Right lobe of liver (tissue), 6 donors: ENCODE results near the gene RGSL1. TPM values are rescaled to one million over a fixed set of nuclear protein-coding genes. Genes with fewer than 3 reads are reported as not detected.

ENCODE experiments used
- ATAC-seq, 4 donors: fragments of 200-7000 bp; cut with Tn5 transposase; one replicate each; pipeline ENCODE4 v1.9.1; 2020; ENCODE audit warnings: mild to moderate bottlenecking in 4 of 4, moderate library complexity in 4 of 4
- DNase-seq, 3 donors: peaks; one replicate each; pipeline ENCODE4 v3.0.0-alpha.2; 2020
- H3K27ac ChIP-seq, 3 donors: fragments of 200-600 bp; one replicate each; pipeline ENCODE4 v1.8.0; 2022
- H3K27me3 ChIP-seq, 2 donors: fragments of 200-600 bp; one replicate each; pipeline ENCODE4 v1.8.0; 2022
- H3K36me3 ChIP-seq, 4 donors: fragments of 200-600 bp; sonication (generic) in 1 of 4; one replicate each; pipeline versions ENCODE4 v1.5.1 to v1.8.0; 2017 to 2022; ENCODE audit warnings: control low read depth in 1 of 4
- H3K4me1 ChIP-seq, 4 donors: fragments of 200-600 bp; sonication (generic) in 1 of 4; one replicate each; pipeline versions ENCODE4 v1.5.1 to v1.8.0; 2017 to 2022; ENCODE audit warnings: control low read depth in 1 of 4
- H3K4me3 ChIP-seq, 3 donors: fragments of 200-600 bp; one replicate each; pipeline ENCODE4 v1.8.0; 2022
- H3K9me3 ChIP-seq, 4 donors: fragments of 200-600 bp; sonication (generic) in 1 of 4; one replicate each; pipeline versions ENCODE4 v1.5.1 to v1.8.0; 2017 to 2022; ENCODE audit warnings: control low read depth in 1 of 4
- CTCF ChIP-seq, 4 donors: fragments of 200-600 bp in 3 of 4; fragments of 450-650 bp in 1 of 4; IDR thresholded peaks; one replicate each; pipeline versions ENCODE4 v1.5.1 to v1.8.0; 2016 to 2022; ENCODE audit warnings: antibody characterized with exemption in 4 of 4, mild to moderate bottlenecking in 2 of 4
- POLR2A ChIP-seq: fragments of 450-650 bp; IDR thresholded peaks from one replicate; pipeline ENCODE4 v1.6.1; 2017; ENCODE audit warnings: antibody characterized with exemption, mild to moderate bottlenecking
- whole genome bisulfite sequencing: methylation state at CpG from one replicate; pipeline ENCODE4 v1.1.6; 2018; ENCODE audit warnings: low coverage, low lambda C conversion rate; ENCODE audit not compliant: insufficient coverage; ENCODE audit errors: missing lambda C conversion rate; 5-methylcytosine and 5-hydroxymethylcytosine counted together
- intact Hi-C, 2 donors: fragments of 100-400 bp; cut with DNase I; formaldehyde crosslinking; loops; one replicate each; pipeline versions ENCODE4 v1.11.2 to v1.14.1; 2022
- total RNA-seq, 6 experiments: library from RNA; depleted of rRNA in 2 of 6; stranded (reverse); fragments of >200 nt in 2 of 6; fragmentation: NEBNext Ultra II Directional in 3 of 6; extraction: Animal tissue kit (Norgen Biotek cat#: 25700) in 3 of 6; gene quantifications; one replicate each; pipeline versions ENCODE4 v1.1.0 to v1.2.4, GENCODE V29; 2016 to 2023
- donor health status: DM: no; HTN: yes; CAD: no.
- donor health status: DM: no; HTN: no; CAD: no.
- donor health status: DM: no; HTN: no; CAD: no.
- donor health status: DM: no; HTN: yes; CAD: no.
- donor health status: DM: no; HTN: yes; CAD: no.

RGSL1 gene
- total RNA-seq, 6 experiments from 2014 or later, result not detected

- ATAC-seq (no peak), DNase-seq (no peak)
- no peak overlapping the region for H3K27ac ChIP-seq
- H3K36me3 ChIP-seq, result no peaks in the 10 kb centered on the region
- WGBS, result 49% methylated on average over 2 of the region's 2 CpGs
- H3K4me1 ChIP-seq, result no peaks in the 10 kb centered on the region
- no peaks in the 10 kb centered on the region for H3K27me3 ChIP-seq
- TF ChIP-seq POLR2A (no peak), CTCF (IDR thresholded peaks at IDR 0.05) (no peak)
- intact Hi-C loops, result no loop called here
- H3K4me3 ChIP-seq, result no peak overlapping the region
- no peaks in the 10 kb centered on the region for H3K9me3 ChIP-seq
These were observed 43.1 kb downstream of the RGSL1 start for GRCh38 chr1:182493063-182493462.

- no peak for ATAC-seq
- intact Hi-C loops, result no loop called here
These were observed 45.1 kb downstream of the RGSL1 start for GRCh38 chr1:182495002-182495401.

GRCh38 chr1:182495693-182496092 is 45.7 kb downstream of the RGSL1 start:
- Histone ChIP-seq H3K4me3 (no peak overlapping the region), H3K9me3 (no peaks in the 10 kb centered on the region), H3K27ac (no peak overlapping the region), H3K4me1 (no peaks in the 10 kb centered on the region), H3K27me3 (no peaks in the 10 kb centered on the region), H3K36me3 (no peaks in the 10 kb centered on the region)
- DNase-seq, result no peak
- ATAC-seq, result no peak
- intact Hi-C loops, result no loop called here
- no peak for TF ChIP-seq POLR2A
- TF ChIP-seq CTCF (IDR thresholded peaks at IDR 0.05), result no peak

More at GRCh38 chr1:182495002-182495401, 45.1 kb downstream of the RGSL1 start:
- DNase-seq, result no peak
- TF ChIP-seq POLR2A, result no peak
- no peak for TF ChIP-seq CTCF (IDR thresholded peaks at IDR 0.05)
- Histone ChIP-seq H3K4me3 (no peak overlapping the region), H3K4me1 (no peaks in the 10 kb centered on the region), H3K9me3 (no peaks in the 10 kb centered on the region), H3K27me3 (no peaks in the 10 kb centered on the region), H3K36me3 (no peaks in the 10 kb centered on the region), H3K27ac (no peak overlapping the region)

- Histone ChIP-seq H3K9me3 (no peaks in the 10 kb centered on the region), H3K4me3 (no peak overlapping the region), H3K27me3 (no peaks in the 10 kb centered on the region), H3K27ac (no peak overlapping the region), H3K4me1 (no peaks in the 10 kb centered on the region), H3K36me3 (no peaks in the 10 kb centered on the region)
- TF ChIP-seq POLR2A (no peak), CTCF (IDR thresholded peaks at IDR 0.05) (no peak)
- ATAC-seq (no peak), DNase-seq (no peak)
- intact Hi-C loops, result no loop called here
- 57% methylated on average over 3 of the region's 3 CpGs for WGBS
These were observed 57.7 kb downstream of the RGSL1 start for GRCh38 chr1:182507685-182508084.

- 70% methylated on average over 10 of the region's 17 CpGs for WGBS
- H3K9me3 ChIP-seq, result peaks cover 0 to 8% (median 0%) of the 10 kb centered on the region in 4 donors
- TF ChIP-seq POLR2A (no peak), CTCF (IDR thresholded peaks at IDR 0.05) (no peak)
- intact Hi-C loops, result no loop called here
- H3K4me3 ChIP-seq, result no peak overlapping the region
- DNase-seq (no peak), ATAC-seq (no peak)
- no peak overlapping the region for H3K27ac ChIP-seq
- H3K27me3 ChIP-seq, result no peaks in the 10 kb centered on the region
- H3K36me3 ChIP-seq, result no peaks in the 10 kb centered on the region
- no peaks in the 10 kb centered on the region for H3K4me1 ChIP-seq
These were observed 65.6 kb downstream of the RGSL1 start for GRCh38 chr1:182515556-182515955.
